ENCODE data around the gene SLC2A4. TPM values are rescaled to one million over a fixed set of nuclear protein-coding genes. Genes with fewer than 3 reads are reported as not detected.
A peak's percentile ranks its signal among the peaks of the same experiment; 100 is the strongest.

Gene SLC2A4
- total RNA-seq, 1 donor from 2014 or later, result 0.34 TPM

DNA sequence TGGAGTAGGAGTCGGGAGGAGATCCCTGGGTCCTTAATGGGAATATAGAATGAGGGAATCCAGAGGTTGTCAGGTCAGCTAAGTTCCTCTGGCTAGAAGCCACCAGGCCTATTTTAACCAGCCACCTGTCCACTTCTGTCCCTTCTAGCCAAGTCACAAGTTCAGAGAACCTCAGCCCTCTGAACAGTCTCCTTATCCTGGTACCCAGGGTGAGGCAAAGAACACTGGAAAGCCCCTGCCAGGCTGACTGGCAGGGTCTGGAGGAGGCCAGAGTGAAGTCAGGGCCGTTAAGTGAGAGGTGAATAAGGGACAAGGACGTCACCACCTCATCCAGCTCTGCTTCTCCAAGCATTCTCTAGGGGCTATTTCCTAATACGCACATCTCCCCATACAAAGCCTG lies 32.7 kb upstream of the SLC2A4 start:
- no peak for DNase-seq

DNA sequence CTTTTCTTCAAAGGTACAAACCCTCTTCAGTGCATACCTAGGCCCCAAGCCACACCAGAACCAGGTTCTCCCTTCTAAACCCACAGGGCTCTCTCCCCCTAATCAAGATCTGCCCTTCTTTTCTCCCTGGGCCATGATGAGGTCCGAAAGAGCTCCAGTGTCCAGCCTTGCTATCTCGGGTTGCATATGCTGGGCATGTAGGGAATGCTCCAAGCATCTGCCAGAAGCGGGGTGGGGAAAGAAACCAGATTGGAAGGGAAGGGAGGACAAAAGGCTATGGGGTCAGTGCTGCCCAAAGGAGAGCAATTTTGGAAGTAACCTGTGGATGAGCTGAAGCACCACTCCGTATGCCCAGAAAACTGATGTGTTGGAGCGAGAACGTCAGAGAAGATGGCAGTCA lies 32.3 kb upstream of the SLC2A4 start:
- no peak for DNase-seq

DNA sequence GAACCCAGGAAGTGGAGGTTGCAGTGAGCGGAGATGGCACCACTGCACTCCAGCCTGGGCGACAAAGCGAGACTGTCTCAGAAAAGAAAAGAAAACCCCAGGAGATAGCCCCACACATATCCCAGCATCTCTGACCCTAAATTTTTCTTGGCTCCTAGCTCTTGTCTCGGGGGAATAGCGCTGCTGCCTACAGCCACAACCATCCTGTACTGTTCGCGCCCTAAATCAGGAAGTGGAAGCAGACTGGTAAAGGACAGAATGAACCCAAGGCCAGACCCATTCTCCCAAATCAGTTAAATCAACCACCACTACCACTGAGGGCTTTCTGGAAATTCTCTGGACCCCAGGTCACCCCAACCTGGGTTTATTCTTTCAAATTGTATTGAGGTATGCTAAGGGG lies 31.7 kb upstream of the SLC2A4 start:
- DNase-seq, result no peak

DNA sequence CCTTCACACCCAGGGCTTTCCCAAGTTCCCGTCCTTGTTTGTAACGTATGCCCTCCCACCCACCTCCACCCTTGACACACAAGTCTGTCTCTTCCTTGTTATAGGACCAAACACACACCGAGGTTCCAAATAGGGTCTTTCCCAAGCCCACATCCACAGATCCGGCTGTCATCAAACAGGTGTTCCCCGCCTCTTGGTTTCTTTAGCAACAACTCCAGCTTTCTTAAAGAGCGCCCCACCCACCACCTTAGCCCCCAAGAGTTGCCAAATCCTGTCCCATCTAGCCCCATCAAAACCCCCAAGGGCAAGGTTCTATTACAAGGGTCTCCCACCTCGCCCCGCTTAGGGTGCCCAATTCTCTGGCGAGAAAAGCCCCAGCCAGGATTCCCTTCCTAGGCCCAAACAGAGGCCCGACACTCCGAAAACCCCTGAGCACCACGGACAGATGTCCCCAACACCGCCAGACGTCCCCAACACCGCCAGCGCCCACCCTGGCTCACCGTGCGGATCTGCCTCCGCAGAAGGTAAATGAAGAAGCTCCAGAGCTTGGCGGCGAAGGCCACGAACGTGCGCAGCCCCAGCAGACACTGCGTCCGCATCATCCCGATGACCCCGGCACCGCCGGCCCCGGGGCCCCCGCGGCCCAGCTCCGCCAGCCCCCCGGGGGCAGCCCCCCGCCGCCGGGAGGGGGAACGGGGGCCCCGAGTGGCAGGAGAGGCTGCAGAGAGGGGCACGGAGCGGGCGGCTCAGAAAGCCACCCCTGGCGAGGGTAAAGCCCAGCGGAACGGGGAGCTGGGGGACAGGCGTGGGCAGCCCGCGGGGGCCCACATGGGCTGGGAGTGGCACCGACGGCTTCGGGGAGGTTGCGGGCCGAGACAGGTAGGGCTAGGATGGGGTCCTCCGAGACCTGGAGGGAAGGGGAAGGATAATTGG lies 30.6 kb upstream of the SLC2A4 start:
- peak; percentile 60 for DNase-seq

DNA sequence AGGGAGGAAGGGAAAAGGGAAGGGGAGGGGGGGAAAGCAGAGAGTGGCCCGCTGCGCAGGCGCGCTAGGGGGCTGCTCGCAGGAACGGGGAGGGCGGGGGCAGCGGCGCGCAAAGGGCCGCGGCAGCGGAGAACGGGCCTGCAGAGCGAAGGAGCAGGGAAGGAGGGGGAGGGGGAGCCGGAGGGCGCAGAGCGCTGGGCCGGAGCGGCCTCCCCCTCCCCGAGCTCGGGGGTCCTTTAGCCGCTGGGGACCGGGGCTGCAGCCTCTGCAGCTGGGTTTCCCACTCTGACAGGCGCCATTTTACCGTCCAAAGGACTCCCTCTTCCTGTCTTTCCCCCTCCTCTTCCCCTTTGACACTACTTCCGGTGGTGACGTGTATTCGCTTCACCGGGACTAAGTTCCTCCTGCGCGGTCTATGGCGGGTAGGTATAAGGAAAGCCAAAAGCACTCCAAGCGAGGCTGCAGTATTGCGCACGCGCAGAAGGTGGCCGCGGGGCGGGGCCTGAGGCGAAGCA lies 29.8 kb upstream of the SLC2A4 start, which contains the start of gene CTDNEP1:
Gene CTDNEP1, minus strand, starts transcription at position 74 of the 515 bp plus-strand sequence. CDS start 438 bp downstream, outside the sequence.
- DNase-seq, result peak; percentile 100

DNA sequence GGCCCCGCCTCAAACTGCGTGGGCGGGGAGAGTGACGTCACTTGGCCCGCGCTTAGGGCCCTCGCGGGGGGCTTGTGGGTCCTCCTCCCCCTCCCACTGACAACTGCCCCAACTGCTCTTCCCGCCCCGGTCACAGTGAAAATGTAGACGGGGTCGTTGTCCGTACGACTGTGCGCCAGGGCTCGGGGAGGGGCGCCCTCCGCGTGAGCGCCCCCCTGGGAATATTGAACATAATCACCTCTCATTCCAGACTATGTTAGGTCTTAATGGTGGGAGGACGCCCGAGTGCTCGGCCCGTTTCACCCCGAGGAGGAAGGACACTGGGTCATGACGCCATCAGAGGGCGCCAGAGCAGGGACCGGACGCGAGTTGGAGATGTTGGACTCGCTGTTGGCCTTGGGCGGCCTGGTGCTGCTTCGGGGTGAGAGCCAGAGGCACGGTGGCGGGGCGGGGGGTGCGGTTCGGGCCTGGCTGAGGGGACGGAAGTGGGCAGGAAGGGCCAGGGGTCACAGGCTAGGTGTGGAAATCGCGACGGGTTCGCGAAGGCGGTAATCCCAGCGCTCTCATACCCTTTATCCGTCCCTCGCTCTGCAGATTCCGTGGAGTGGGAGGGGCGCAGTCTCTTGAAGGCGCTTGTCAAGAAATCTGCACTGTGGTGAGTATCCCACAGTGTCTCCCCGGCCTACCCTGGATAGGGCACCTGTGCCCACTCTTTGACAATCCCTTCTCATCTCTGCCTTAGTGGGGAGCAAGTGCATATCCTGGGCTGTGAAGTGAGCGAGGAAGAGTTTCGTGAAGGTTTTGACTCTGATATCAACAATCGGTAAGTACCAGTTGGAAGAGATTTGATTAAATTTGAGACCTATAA lies 29.1 kb upstream of the SLC2A4 start, which contains the start of gene ELP5:
Gene ELP5, plus strand, starts transcription at position 40 of the 868 bp plus-strand sequence. Its CDS starts 336 bp downstream, at position 376.
- DNase-seq, result peak; percentile 97

DNA sequence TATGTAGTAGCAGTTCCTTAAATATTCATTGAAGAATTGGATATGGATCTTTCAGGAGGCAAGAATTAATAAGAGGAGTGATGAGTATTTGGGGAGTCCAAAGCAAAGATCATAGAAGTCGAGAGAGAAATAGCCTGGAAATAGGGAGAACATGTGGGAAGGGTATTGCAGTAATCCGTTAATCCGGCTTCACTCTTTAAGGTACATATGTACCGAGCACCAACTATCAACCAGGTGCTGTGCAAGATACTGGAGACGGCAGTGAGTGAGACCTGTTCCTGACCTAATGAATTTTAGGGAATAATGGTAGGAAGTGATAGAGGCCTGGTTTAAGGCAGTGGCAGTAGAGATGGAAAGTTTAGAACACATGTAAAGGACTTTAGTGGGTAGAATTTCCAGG lies 28.4 kb upstream of the SLC2A4 start:
- no peak for DNase-seq

DNA sequence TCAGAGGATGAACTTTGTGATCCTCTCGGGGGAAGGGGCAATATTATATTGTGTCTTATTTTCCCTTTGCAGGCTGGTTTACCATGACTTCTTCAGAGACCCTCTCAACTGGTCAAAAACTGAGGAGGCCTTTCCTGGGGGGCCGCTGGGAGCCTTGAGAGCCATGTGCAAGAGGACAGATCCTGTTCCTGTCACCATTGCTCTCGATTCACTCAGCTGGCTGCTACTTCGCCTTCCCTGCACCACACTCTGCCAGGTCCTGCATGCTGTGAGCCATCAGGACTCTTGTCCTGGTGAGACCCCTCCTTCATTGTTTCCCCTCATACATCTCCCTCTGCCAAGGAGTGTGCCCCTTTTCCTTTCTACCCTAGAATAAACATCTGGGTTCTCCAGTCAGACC lies 27.0 kb upstream of the SLC2A4 start:
- DNase-seq, result no peak

DNA sequence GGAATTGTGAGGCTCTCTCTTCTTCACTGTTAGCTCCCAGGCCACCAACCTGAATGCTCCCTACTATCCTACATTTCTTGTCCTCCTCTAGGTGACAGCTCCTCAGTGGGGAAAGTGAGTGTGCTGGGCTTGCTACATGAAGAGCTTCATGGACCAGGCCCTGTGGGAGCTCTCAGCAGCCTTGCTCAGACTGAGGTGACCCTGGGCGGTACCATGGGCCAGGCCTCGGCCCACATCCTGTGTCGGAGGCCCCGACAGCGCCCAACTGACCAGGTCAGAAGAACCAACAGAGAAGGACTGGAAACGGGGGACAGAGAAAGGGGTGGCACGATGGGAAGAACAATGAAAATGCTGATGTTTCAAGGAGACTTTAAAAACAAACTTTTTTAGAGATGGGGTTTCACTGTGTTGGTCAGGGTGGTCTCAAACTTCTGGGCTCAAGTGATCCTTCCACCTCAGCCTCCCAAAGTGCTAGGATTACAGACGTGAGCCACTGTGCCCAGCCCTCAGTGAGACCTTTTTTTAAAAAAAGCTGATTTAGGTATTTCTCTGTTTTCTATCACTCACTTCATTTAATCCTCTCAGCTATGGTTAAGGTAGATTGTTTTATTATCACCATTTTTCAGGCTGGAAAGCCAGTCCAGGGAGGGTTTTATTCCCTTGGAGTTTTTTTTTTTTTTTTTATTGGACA lies 24.6 kb upstream of the SLC2A4 start:
- DNase-seq, result no peak

DNA sequence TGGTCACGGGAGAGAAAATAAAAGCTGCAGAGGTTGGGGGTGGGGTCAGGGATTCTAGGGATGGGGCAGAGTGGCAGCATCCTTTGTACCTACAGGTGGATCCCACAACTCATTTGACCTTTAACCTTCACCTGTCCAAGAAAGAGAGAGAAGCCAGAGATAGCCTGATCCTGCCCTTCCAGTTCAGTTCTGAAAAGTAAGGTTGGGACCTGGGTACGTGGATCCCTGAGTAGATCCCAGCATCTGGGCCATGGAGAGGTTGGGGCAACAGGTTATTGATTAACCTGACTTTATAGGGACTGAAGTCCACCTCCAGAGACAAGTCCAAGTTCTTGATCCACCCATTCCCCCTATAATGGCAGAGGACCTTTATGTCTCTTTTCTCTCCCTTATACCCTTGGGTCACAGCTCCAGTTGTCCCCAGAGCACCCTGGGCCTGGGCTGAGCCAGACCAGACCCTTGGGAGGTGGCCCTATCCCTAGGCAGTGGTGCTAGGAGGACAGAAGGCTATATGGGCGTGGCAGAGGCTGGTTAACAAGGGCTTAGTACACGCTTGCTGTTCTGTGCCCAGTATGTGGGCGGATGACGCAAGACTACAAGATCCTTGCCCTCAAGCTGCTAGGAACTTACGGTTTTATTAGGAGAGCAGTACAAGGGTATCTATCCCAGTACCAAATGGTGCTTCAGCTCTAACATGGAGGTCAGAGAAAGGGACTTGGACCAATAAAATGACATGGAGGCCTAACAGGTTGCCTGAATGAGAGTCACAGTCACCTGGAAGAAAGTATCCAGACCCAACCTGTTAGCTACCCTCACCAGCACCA lies 22.6 kb upstream of the SLC2A4 start:
- no peak for DNase-seq

DNA sequence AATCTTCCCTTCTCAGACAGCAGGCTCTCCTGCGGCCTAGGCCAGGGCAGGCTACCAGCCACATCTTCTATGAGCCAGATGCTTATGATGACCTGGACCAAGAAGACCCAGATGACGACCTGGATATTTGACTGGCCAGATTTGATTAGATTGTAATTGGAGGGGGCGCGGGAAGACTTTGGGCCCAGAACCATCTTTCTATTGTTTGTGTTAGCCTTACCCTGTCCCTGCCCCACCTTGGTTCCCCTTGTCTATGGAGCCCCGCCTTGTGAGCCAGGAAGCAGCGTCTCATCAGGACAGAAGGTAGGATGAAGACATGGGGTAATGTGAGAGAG lies 22.0 kb upstream of the SLC2A4 start:
- no peak for DNase-seq

DNA sequence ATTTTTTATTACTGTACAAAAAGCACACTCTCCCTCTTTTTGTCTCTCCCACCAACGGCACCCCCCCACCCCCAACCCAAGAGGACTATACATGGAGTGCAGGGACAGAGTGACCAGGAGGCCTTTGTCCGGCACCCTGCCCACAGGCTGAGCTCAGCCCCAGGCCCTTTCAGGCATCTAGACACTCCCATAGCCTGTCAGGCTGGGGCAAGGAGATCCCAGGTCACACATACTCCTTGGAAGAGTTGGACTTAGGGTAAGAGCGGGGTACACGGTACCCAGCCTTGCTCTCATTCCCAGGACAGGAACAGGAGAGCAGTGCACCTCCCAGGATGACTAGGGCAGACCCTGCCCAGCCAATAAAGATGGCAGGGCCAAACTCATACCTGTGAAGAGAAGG lies 21.4 kb upstream of the SLC2A4 start:
- DNase-seq, result no peak

DNA sequence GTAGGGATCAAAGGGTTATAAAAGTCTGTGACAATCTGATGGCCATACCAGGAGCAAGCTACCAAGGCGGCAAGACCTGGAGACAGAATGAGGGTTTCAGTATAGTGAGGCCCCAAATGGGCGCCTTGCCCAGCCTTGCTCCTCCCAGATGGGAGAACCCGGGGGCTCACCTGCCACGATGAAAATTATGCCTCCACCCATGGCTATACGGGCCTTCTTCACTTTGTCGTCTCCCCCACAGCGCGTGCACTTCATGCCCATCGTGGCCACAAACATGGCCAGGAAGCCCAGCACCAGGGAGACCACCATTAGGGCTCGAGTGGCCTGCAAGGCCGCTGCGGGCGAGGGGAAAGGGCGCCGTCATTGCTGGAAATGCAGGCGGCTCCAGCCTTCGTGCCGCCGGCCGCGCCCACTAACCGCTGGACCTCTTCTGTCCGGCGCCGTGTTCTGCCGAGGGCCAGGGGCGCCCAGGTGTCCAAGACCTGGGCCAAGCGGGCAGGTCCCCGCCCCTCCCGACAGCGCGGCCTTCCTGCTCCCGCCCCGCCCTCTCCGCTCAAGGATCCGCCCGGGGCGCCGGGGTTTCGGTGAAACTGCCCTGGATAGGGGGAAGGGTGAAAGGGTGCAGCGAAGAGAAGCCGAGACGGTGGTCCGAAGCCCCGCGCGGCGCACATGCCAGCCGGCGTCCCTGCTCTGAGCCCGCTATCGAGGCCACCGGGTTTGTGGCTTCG lies 20.7 kb upstream of the SLC2A4 start:
- no peak for DNase-seq

DNA sequence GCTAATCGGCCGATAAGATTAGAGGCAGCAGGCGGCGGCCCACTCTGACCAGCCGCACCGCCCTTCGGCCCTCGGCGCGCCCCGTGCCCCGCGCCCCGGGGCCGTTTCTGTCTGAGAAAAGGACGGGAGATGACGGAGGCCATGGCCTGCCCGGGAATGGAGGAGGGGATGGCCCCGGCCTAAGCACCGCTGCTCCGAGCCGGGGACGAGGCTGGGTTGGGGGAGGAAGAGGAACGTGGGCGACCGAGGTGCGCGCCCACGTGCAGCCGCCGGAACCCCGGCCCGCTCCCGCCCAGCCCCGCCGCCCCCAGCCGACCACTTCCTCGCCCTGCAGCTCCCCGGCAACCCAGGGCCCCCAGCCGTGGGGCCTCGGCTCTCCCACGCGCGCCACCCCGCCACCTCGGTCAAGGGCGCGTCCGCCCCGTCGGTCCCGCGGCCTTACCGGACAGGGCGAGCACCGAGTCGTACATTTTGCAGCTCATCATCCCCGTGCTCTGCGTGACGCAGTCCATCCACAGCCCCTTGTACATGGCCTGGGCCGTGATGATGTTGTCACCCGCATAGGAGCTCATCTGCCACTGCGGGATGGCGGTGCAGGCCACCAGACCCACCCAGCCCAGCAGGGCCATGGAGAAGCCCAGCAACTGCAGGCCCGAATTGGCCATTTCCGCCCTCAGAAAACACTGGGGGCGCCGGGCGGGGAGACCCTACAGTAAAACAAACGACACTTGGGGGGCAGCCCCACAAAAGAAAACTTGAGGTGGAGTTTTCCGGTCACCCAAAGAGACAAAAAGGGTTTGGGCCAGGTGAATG lies 19.9 kb upstream of the SLC2A4 start:
- no peak for DNase-seq

DNA sequence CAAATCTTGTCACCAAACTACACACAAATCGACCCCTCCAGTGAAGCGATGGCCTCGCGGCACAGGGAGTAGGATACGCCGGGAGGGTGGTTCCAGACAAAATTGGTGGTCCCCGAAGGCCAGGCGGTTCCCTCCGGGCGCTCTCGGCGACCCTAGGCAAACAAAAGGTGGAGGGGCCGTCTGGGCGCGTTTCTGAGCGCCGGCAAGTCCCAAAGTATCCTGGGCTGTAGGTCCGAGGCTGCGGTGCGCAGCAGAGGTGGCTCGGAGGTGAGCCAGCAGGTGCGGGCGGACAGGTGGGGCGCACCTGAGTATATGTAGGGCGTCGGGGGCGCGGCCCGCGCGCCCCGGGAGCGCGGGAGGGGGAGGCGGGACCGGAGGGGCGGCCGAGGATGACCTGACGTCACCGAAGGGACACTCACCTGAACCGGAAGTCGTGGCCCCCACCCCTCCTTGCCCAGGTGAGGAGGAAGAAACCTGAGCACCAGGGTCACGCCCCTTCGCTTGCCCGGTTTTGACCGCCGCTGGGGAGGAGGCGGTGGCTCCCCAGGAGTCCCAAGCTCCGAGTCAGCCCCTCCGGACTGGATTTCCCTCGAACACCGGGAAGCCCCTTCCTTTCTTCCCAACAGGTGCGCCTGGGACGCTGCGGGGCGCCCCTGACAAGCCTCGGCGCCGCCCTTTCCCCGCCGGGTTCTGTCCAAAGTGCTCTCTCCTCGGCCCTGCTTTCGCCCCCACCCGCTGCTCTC lies 19.2 kb upstream of the SLC2A4 start, which contains the start of gene CLDN7:
Gene CLDN7, minus strand, starts transcription at position 287 of the 743 bp plus-strand sequence. CDS start 435 bp downstream, outside the sequence.
- no peak for DNase-seq

DNA sequence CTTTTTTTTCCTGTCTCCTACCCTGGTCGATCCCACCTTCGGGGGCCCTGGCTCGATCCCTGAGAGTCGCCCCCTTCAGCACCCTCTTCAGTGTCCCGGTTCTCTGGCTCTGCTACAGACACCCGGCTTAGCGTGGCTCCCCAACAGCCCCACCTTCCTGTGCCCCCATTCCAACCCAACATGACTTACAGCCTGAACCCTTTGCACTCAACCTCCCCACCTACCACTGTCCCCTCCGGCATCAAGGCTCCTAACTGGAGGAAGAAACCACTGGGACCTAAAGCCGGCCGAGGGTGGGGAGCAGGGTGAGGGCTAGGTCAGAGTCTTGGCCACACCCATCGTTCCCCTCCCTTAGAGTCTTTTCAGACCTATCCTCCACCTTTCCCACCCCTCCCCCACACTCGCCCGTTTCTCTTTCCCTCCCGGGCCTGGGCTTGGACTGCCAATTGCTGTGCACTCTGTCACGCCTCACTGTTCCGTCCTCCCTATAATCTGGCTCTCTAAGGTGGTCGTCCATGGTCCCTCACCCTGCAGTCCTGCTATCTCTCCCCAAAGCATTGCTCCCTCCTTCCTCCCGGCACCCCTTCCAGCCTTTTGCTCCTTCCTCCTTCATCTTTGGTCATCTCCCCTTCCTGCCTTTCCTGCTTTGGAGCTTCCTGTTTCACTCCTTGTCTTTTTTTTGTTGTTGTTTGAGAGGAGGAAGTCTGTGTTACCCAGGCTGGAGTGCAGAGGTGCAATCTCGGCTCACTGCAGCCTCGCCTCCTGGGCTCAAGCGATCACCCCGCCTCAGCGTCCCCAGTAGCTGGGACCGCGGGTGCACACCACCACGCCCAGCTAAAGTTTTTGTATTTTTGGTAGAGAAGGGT lies 18.4 kb upstream of the SLC2A4 start:
- no peak for DNase-seq

DNA sequence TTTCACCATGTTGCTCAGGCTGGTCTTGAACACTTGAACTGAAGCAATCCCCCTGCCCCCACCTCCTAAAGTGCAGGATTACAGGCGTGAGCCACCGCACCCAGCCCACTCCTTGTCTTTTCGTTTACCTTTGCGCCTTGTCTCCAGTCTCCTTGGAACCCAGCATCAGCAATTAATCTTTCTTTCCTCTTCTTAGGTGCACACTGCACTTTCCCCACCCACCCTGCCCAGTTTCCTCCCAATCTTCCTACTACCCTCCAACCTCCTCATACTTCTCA lies 17.8 kb upstream of the SLC2A4 start:
- DNase-seq, result no peak

DNA sequence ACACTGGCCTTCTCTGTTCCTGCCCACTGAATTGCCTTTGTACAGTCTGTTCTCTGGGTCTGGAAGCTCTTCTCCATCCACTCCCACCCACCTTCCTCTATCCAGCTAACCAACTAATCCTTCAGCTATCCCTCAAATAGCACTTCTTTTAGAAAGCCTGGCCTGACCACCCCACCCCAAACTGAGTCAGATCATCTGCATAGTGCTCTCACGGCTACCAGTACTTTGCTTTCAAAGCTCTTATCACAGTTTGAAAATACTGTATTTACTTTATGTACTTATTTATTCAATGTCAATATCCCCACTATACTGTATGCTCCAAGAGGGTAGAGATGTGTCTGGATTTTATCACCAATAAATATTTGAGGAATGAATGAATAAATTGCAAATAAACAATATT lies 14.7 kb upstream of the SLC2A4 start:
- no peak for DNase-seq

Measured in dermis blood vessel endothelial cell (primary cell).